Liver (tissue), 9 donors: ENCODE results near the gene ZNF195. TPM values are rescaled to one million over a fixed set of nuclear protein-coding genes. Genes with fewer than 3 reads are reported as not detected.
"Not testable (repeated sequence)": the region's sequence is repeated elsewhere in the genome, so short reads cannot be mapped to it uniquely, and the experiment has no call there.

ENCODE experiments used
- DNase-seq: peaks from one replicate; pipeline ENCODE4 v3.0.0-alpha.2; 2017; ENCODE audit warnings: low spot score
- H3K27ac ChIP-seq, 2 donors: one replicate each; pipeline ENCODE4 v1.7.0; 2013; ENCODE audit warnings: inconsistent platforms in 2 of 2, low read length in 2 of 2, control low read depth in 1 of 2, low read depth in 1 of 2, mild to moderate bottlenecking in 1 of 2
- H3K27me3 ChIP-seq, 4 donors: one replicate each; pipeline versions ENCODE4 v1.6.1 to v1.7.0; 2013; ENCODE audit warnings: low read length in 3 of 4, inconsistent platforms in 1 of 4, mild to moderate bottlenecking in 1 of 4, moderate library complexity in 1 of 4; ENCODE audit not compliant: control insufficient read depth in 4 of 4, insufficient read depth in 4 of 4
- H3K36me3 ChIP-seq, 4 donors: one replicate each; pipeline versions ENCODE4 v1.6.1 to v1.7.0; 2013; ENCODE audit warnings: low read length in 3 of 4, mild to moderate bottlenecking in 3 of 4, low read depth in 1 of 4, moderate library complexity in 1 of 4; ENCODE audit not compliant: control insufficient read depth in 4 of 4, insufficient read depth in 3 of 4
- H3K4me1 ChIP-seq, 4 donors: one replicate each; pipeline versions ENCODE4 v1.6.1 to v1.7.0; 2013; ENCODE audit warnings: low read length in 3 of 4, mild to moderate bottlenecking in 3 of 4, moderate library complexity in 1 of 4; ENCODE audit not compliant: control insufficient read depth in 4 of 4, insufficient read depth in 4 of 4
- H3K4me3 ChIP-seq, 3 donors: one replicate each; pipeline versions ENCODE4 v1.6.1 to v1.7.0; 2013; ENCODE audit warnings: low read length in 3 of 3, control low read depth in 1 of 3, low read depth in 1 of 3, mild to moderate bottlenecking in 1 of 3
- H3K9ac ChIP-seq, 2 donors: one replicate each; pipeline ENCODE4 v1.7.0; 2013; ENCODE audit warnings: low read length in 2 of 2, mild to moderate bottlenecking in 2 of 2, moderate library complexity in 2 of 2, control low read depth in 1 of 2, low read depth in 1 of 2
- H3K9me3 ChIP-seq, 4 donors: one replicate each; pipeline versions ENCODE4 v1.6.1 to v1.7.0; 2013; ENCODE audit warnings: low read length in 3 of 4; ENCODE audit not compliant: control insufficient read depth in 4 of 4
- CTCF ChIP-seq: fragments of 150-350 bp; IDR thresholded peaks from 2 replicates; pipeline ENCODE4 v1.5.1; 2017; ENCODE audit warnings: improper control_type of control experiment, low read depth, low read length; ENCODE audit not compliant: missing input control
- EGR1 ChIP-seq, 2 donors: IDR thresholded peaks; 2 replicates each; pipeline ENCODE4 v1.6.1; 2016 to 2018; ENCODE audit warnings: antibody characterized with exemption in 2 of 2, low read depth in 2 of 2
- FOXA2 ChIP-seq: IDR thresholded peaks from 2 replicates; pipeline ENCODE4 v1.6.1; 2016; ENCODE audit warnings: antibody characterized with exemption
- GABPA ChIP-seq, 2 donors: IDR thresholded peaks in 1 of 2; conservative IDR thresholded peaks in 1 of 2; 2 replicates each; pipeline ENCODE4 v1.6.1; 2016; ENCODE audit warnings: antibody characterized with exemption in 2 of 2, mild to moderate bottlenecking in 1 of 2, moderate library complexity in 1 of 2
- HNF4A ChIP-seq, 2 donors: conservative IDR thresholded peaks; 2 replicates each; pipeline ENCODE4 v1.6.1; 2016; ENCODE audit warnings: antibody characterized with exemption in 2 of 2, mild to moderate bottlenecking in 2 of 2
- HNF4G ChIP-seq: IDR thresholded peaks from 2 replicates; pipeline ENCODE4 v1.6.1; 2016; ENCODE audit warnings: antibody characterized with exemption
- JUND ChIP-seq, 2 donors: IDR thresholded peaks; 2 replicates each; pipeline ENCODE4 v1.6.1; 2016; ENCODE audit warnings: antibody characterized with exemption in 2 of 2
- MAX ChIP-seq: IDR thresholded peaks from 2 replicates; pipeline ENCODE4 v1.6.1; 2016; ENCODE audit warnings: antibody characterized with exemption
- NR2F2 ChIP-seq: IDR thresholded peaks from 2 replicates; pipeline ENCODE4 v1.6.1; 2016; ENCODE audit warnings: antibody characterized with exemption
- RAD21 ChIP-seq, 2 donors: IDR thresholded peaks; 2 replicates each; pipeline ENCODE4 v1.6.1; 2016; ENCODE audit warnings: antibody characterized with exemption in 2 of 2, mild to moderate bottlenecking in 2 of 2
- REST ChIP-seq: IDR thresholded peaks from 2 replicates; pipeline ENCODE4 v1.6.1; 2016; ENCODE audit warnings: antibody characterized with exemption, mild to moderate bottlenecking
- RXRA ChIP-seq, 2 donors: IDR thresholded peaks; 2 replicates each; pipeline ENCODE4 v1.6.1; 2017 to 2018; ENCODE audit warnings: antibody characterized with exemption in 2 of 2, mild to moderate bottlenecking in 1 of 2
- TAF1 ChIP-seq: conservative IDR thresholded peaks from 2 replicates; pipeline ENCODE4 v1.6.1; 2016; ENCODE audit warnings: antibody characterized with exemption, mild to moderate bottlenecking
- YY1 ChIP-seq: IDR thresholded peaks from 2 replicates; pipeline ENCODE4 v1.6.1; 2016; ENCODE audit warnings: antibody characterized with exemption, mild to moderate bottlenecking
- ZBTB33 ChIP-seq: IDR thresholded peaks from 2 replicates; pipeline ENCODE4 v1.6.1; 2016; ENCODE audit warnings: antibody characterized with exemption
- WGBS: extraction: QIAGEN DNeasy Blood & Tissue Kit; methylation state at CpG from one replicate; pipeline ENCODE4 v1.1.7; 2013; 5-methylcytosine and 5-hydroxymethylcytosine counted together
- polyA plus RNA-seq, 2 donors: library from polyadenylated mRNA; stranded (reverse) in 1 of 2; unstranded in 1 of 2; fragments of 200-250 nt in 1 of 2; fragments of >200 nt in 1 of 2; fragmentation: Nextera tagmentation in 1 of 2; extraction: Ambion mirVana in 1 of 2; gene quantifications; one replicate each; pipeline versions ENCODE4 v1.2.1 to v1.2.3, GENCODE V29; 2013 to 2015
- total RNA-seq, 2 donors: library from RNA; depleted of rRNA; stranded (reverse); fragments of >200 nt; gene quantifications; one replicate each; pipeline ENCODE4 v1.2.3, GENCODE V29; 2014
- donor health status: healthy.
- donor health status: healthy.
- donor health status: healthy.
- donor health status: healthy.
- donor health status: healthy.

The ZNF195 gene
- total and polyA plus RNA-seq, 4 donors, result 4.3 to 12.4 (median 11.1) TPM

- WGBS, result 61% methylated on average over 4 of the region's 4 CpGs
- H3K27me3 ChIP-seq, H3K27ac ChIP-seq, H3K9me3 ChIP-seq, H3K9ac ChIP-seq, H3K4me3 ChIP-seq, H3K36me3 ChIP-seq, H3K4me1 ChIP-seq: not testable (repeated sequence)
- DNase-seq, result peak; percentile 48
- peak; percentile 34 for TF ChIP-seq CTCF
- peak; percentile 44 to 61 for TF ChIP-seq RAD21 (IDR thresholded peaks at IDR 0.05)
Measured at GRCh38 chr11:3417047-3417446, 38.1 kb upstream of the ZNF195 start.

GRCh38 chr11:3415301-3415700 is 36.4 kb upstream of the ZNF195 start:
- not testable (repeated sequence) for H3K27ac ChIP-seq, H3K4me1 ChIP-seq, H3K36me3 ChIP-seq, H3K9me3 ChIP-seq, H3K27me3 ChIP-seq, H3K4me3 ChIP-seq, H3K9ac ChIP-seq, DNase-seq
- WGBS, result 92% methylated on average over 7 of the region's 7 CpGs

- H3K9ac ChIP-seq, H3K4me3 ChIP-seq, H3K9me3 ChIP-seq, H3K27ac ChIP-seq, DNase-seq, H3K4me1 ChIP-seq, H3K36me3 ChIP-seq, H3K27me3 ChIP-seq: not testable (repeated sequence)
- 88% methylated on average over 24 of the region's 24 CpGs for WGBS
Measured at GRCh38 chr11:3413666-3414065, 34.7 kb upstream of the ZNF195 start.

GRCh38 chr11:3412837-3413236 is 33.9 kb upstream of the ZNF195 start:
- WGBS, result 89% methylated on average over 15 of the region's 15 CpGs
- H3K4me3 ChIP-seq, result no peak overlapping the region
- H3K4me1 ChIP-seq, result no peaks in the 10 kb centered on the region
- no peaks in the 10 kb centered on the region for H3K36me3 ChIP-seq
- DNase-seq, result no peak
- no peak overlapping the region for H3K27ac ChIP-seq
- no peak overlapping the region for H3K9ac ChIP-seq
- no peaks in the 10 kb centered on the region for H3K27me3 ChIP-seq
- no peaks in the 10 kb centered on the region for H3K9me3 ChIP-seq
- no peak for TF ChIP-seq RXRA (IDR thresholded peaks at IDR 0.05)
- no peak for TF ChIP-seq GABPA (IDR thresholded peaks at IDR 0.05 in 1 of 2, conservative IDR thresholded peaks at IDR 0.05 in 1 of 2)
- TF ChIP-seq RAD21 (IDR thresholded peaks at IDR 0.05), result no peak
- no peak for TF ChIP-seq TAF1
- TF ChIP-seq CTCF, result no peak
- no peak for TF ChIP-seq MAX
- no peak for TF ChIP-seq HNF4G
- TF ChIP-seq ZBTB33, result no peak
- no peak for TF ChIP-seq JUND (IDR thresholded peaks at IDR 0.05)
- TF ChIP-seq EGR1 (IDR thresholded peaks at IDR 0.05; ENCODE audit: low read depth in 2 of 2), result no peak
- no peak for TF ChIP-seq REST
- TF ChIP-seq YY1, result no peak
- no peak for TF ChIP-seq NR2F2
- no peak for TF ChIP-seq FOXA2
- no peak for TF ChIP-seq HNF4A (conservative IDR thresholded peaks at IDR 0.05)
